GM19455 (cell line): ENCODE data around the gene RBM20.

Experiments used
- ATAC-seq: cut with Tn5 transposase; IDR thresholded peaks from one replicate; pipeline ENCODE4 v1.9.1; 2021; ENCODE audit not compliant: unreplicated experiment

RBM20 gene

GRCh38 chr10:110671788-110672579 lies 27.8 kb downstream of the RBM20 start:
- ATAC-seq, result peak; percentile 100

DNA sequence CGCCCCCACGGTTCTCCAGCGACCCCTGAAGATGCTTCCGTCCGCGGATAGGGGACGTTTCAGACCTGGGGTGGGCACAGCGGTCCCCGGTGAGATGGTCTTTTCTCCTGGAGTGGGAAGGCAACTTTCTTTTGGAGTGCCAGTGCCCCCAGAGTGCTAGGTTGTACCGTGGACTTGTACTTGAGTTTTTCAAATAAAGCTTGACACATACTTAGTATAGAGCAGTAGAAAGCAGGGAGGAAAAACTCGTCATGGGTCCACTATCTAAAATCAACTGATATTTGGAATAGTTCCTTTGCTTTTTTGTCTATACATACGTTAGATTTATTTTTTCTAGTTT lies 28.4 kb downstream of the RBM20 start:
- peak; percentile 39 for ATAC-seq

DNA sequence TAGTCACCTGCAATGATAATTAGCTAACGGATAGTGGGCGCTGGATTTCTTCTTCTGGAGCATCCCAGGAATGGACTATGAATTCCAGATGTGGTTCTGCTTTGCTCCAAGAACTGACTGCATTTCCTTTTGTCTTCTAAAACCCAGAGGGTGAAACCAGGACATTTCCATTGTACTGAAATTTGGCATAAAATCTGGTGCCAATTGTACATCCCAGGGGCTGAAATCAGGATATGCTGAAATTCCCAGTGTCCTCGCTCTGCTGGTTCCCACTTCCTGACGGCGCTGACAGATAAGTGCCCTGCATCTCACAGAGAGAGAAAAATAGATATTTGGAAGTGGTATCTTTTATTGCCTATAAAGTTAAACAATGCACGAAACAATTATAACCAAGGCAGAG lies 31.9 kb downstream of the RBM20 start:
- no peak for ATAC-seq

DNA sequence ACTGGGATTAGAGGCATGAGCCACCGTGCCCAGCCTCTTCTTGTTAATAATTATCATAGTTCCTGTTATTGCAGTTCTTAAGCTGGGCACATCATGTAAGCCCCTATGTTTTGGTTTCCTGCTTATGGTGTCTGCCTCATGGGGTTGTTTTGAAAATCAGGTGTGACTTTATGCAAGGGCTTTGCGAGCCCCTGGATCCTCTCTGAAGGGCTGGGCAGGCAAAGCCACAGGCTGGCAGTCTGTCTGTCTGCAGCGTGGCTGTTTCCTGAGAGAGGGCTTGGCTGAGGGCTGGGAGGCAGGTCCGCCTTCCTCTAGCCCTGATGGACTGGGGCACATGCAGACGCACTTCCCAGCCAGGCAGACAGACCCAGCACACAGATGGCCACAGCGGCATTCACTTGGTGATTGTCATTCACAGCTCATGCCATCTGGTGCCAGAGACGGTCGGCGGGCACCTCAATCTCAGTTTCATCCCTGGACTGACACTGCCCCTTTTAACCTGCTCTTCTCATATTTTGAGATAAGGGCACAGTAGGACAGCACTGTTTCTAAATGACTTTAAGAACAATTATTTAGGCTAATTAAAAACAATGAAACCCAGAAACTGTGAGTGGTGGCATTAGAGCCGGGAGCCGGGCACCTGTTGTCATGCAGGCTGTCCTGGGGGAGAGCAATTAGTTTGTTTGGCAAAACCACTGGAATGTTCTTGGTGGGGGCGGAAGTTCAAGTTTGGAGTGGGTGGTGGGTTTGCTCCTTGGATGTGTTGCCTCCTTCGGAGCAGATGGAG lies 35.5 kb downstream of the RBM20 start:
- ATAC-seq, result no peak

DNA sequence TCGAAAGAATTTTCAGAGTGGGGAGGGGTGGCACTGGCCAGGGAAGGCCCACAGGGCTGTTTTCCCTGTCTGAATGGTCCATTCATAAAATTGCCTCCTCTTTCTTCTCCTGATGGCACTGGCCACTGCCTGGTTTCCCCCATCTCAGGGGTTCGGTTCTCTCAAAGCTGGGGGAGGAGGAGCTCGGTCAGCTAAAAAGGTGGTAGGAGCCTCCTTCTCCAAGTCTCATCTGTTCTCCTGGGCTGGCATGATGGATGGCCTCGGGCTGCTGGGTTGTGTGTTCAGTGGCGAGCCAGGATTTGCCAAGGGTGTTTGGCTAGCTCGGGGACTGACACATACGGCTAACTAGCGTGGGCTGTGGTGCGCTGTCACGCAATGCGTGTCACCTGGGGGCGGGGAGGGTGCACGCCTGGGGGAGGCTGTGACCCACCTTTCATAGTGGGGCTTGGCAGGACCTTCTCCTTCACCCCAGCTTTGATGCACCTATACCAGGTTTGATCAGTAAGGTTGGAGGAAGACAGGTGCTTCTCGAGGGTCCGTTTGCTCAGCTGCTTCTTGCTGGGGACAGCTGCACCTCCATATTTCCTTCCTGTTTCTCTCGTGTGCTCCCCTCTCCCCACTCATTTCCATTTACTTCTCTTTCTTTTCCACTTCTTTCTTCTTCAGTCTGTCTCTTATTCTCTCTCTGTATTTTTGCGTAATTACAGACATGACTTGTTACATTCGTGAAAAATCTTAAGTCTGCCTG lies 36.3 kb downstream of the RBM20 start:
- ATAC-seq, result no peak

GRCh38 chr10:110681023-110681681 lies 37.0 kb downstream of the RBM20 start:
- ATAC-seq, result no peak

DNA sequence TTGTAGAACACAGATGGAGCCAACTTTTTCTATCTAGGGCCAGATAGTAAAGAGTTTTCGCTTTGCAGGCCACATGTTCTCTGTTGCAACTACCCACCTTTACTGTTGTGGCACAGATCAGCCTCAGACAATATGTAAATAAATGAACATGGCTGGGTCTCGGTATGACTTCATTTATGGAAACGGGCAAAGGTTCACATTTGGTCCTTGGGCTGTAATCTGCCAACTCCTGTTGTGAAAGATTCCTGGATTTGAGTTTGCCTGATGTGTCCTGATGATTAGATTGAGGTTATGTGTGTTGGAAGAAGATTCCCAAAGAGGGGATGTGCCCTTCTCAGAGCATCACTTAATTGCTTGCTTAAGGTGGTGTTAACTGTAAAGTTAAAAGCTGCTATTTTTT lies 38.2 kb downstream of the RBM20 start:
- no peak for ATAC-seq

- no peak for ATAC-seq
These were observed 40.8 kb downstream of the RBM20 start for GRCh38 chr10:110684800-110685446.

DNA sequence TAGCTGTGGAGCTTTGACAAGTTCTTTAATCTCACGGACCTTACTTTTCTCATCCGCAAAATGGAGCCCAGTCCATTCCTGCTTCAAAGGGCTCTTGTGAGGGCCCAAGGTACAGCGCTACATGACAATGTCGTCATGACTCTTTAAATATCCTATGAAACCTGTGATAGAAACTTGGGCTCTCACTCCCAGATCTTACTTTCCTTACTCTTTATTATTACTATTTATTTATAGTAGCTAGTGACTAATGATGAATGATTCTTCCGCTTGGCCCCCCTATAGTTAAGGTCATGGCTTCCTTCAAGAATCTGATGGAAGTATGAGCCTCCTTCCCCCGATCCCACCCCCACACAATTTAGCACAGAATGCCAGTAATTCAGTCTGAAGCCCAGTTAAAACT lies 41.9 kb downstream of the RBM20 start:
- no peak for ATAC-seq

- ATAC-seq, result no peak
These were observed 42.8 kb downstream of the RBM20 start for GRCh38 chr10:110686949-110687348.

DNA sequence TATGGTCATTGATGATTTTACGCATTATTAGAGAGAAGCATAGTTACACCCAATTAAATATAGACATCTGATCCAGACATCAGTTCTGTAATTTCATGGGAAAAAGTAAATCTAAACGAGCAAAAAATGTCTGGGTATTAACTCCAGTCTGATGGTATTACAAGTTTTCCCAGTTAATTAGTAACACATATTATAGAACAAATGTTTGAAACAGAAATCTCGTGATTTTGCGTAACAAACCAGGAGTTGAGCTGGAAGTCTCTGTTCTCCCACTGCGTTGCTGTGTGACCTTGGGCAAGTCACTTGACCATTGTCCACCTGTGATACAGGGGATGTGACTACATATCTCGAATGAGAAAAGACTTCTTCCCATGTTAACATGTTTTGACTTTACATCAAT lies 43.3 kb downstream of the RBM20 start:
- no peak for ATAC-seq

DNA sequence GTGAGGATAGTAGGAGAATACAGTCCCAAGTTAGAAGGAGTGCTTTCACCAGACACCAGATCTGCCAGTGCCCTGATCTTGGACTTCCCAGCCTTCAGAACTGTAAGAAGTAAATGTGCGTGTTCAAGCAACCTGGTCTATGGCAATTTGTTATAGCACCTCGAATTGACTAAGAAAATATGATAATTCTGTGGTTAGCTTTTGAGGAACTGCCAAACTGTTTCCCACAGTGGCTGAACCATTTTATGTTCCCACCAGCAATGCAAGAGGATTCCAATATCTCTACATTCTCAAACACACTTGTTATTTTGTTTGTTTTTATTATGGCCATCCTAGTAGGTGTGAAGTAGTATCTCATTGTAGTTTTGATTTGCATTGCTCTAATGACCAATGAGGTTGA lies 47.0 kb downstream of the RBM20 start:
- no peak for ATAC-seq

DNA sequence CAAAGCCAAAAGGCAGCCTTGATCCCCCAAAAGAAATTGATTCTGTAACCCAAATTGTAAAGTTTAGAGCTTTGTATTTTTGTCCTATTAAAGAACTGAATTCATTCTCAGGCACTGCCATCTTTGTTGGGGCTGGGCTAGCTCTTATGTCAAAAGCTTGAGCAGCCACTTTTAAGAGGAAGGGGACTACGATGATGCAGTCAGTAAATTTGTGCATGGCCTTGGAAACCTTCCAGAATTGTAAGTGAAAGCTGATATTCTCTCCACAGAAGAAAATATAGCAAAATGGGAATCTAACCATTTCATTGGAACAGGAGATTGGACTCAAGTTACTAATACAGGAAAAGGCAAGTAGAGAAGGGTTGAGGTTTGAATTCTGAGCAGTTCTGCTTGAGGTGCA lies 50.1 kb downstream of the RBM20 start:
- ATAC-seq, result no peak

GRCh38 chr10:110694820-110695538 lies 50.8 kb downstream of the RBM20 start:
- no peak for ATAC-seq

DNA sequence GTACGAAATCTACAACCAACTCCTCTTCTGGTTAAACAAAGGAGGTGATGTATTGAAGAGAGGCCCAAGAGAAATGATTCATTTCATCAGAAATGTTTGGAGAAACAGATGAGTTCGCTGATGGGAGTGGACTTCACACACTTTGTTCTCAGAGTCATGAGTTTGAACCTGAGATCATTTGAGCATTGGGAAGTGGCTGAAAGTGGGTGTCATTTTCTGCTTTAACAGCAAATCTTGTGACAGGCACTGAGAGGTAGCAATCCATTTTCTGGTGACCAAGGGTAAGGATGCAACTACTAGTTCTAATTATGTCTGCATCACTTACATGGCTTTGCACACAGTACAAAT lies 51.4 kb downstream of the RBM20 start:
- no peak for ATAC-seq

GRCh38 chr10:110696436-110696835 lies 52.3 kb downstream of the RBM20 start:
- ATAC-seq, result no peak

DNA sequence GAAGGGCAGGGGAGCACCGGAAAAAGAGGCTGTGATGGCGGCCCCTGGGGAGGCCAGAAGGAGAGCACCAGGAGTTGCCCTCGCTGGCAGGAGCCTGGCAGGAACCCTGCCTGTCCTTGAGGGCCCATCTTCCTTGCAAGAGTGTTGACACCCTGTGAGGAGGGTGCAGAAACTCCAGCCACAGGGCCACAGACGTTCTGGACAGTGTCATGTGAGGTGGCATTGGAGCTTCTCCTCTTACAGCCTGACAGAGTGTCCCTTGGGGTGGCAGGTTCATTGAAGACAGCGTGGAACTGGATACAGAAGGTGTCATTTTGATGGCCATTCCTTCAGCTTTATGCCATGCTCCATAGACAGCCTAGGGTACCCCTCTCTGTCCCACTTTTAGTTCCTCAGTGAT lies 54.2 kb downstream of the RBM20 start:
- ATAC-seq, result no peak

GRCh38 chr10:110698782-110699201 lies 54.7 kb downstream of the RBM20 start:
- ATAC-seq, result no peak

GRCh38 chr10:110699859-110700468 lies 55.8 kb downstream of the RBM20 start:
- ATAC-seq, result no peak
